Ovary (tissue), 9 donors: ENCODE results near the gene SMARCD2. TPM values are rescaled to one million over a fixed set of nuclear protein-coding genes. Genes with fewer than 3 reads are reported as not detected.
"Not testable (repeated sequence)": the region's sequence is repeated elsewhere in the genome, so short reads cannot be mapped to it uniquely, and the experiment has no call there.

Experiments used
- DNase-seq, 5 donors: peaks; one replicate each; pipeline ENCODE4 v3.0.0-alpha.2; 2019 to 2020
- H3K27ac ChIP-seq, 2 donors: fragments of 200-600 bp; one replicate each; pipeline versions ENCODE4 v1.5.1 to v1.8.0; 2019 to 2022
- H3K27me3 ChIP-seq: fragments of 200-600 bp; one replicate; pipeline ENCODE4 v1.8.0; 2022
- H3K36me3 ChIP-seq: fragments of 200-600 bp; sonication (generic); one replicate; pipeline ENCODE4 v1.5.1; 2019
- H3K4me1 ChIP-seq: one replicate; pipeline ENCODE4 v1.8.1; 2013; ENCODE audit warnings: mild to moderate bottlenecking, moderate library complexity; ENCODE audit not compliant: insufficient read depth
- H3K4me3 ChIP-seq: fragments of 200-600 bp; sonication (generic); one replicate; pipeline ENCODE4 v1.5.1; 2017
- H3K9me3 ChIP-seq, 2 donors: fragments of 200-600 bp in 1 of 2; sonication (generic) in 1 of 2; one replicate each; pipeline versions ENCODE4 v1.5.1 to v1.8.1; 2013 to 2019; ENCODE audit warnings: mild to moderate bottlenecking in 1 of 2, moderate library complexity in 1 of 2
- EP300 ChIP-seq: sonication (generic); formaldehyde crosslinking; IDR thresholded peaks from one replicate; pipeline ENCODE4 v1.6.1; 2017; ENCODE audit warnings: antibody characterized with exemption
- POLR2A ChIP-seq: fragments of 450-650 bp; IDR thresholded peaks from one replicate; pipeline ENCODE4 v1.6.1; 2017; ENCODE audit warnings: antibody characterized with exemption, mild to moderate bottlenecking, moderate library complexity
- WGBS, 3 donors: extraction: QIAGEN DNeasy Blood & Tissue Kit in 1 of 3; methylation state at CpG; one replicate each; pipeline versions ENCODE4 v1.1.5 to v1.1.7; 2013 to 2017; 5-methylcytosine and 5-hydroxymethylcytosine counted together
- intact Hi-C, 4 donors: fragments of 100-400 bp; cut with DNase I; formaldehyde crosslinking; loops; one replicate each; pipeline versions ENCODE4 v1.11.0 to v1.15.1; 2022 to 2023
- polyA plus RNA-seq, 2 donors: library from polyadenylated mRNA; stranded (reverse); fragments of 200-250 nt in 1 of 2; fragments of 350-450 nt in 1 of 2; fragmentation: Illumina TruSeq in 1 of 2; extraction: RNeasy Lipid Tissue Mini Kit (QIAGEN cat#74804) in 1 of 2; gene quantifications; one replicate each; pipeline ENCODE4 v1.2.3, GENCODE V29; 2013 to 2014
- total RNA-seq, 7 donors: library from RNA; depleted of rRNA in 2 of 7; stranded (reverse); fragments of >200 nt in 2 of 7; fragmentation: NEBNext Ultra II Directional in 3 of 7; extraction: Animal tissue kit (Norgen Biotek cat#: 25700) in 3 of 7; gene quantifications; one replicate each; pipeline versions ENCODE4 v1.1.0 to v1.2.4, GENCODE V29; 2016 to 2023
- TF ChIP-seq, protein P1 (sequence below), 3 donors: fragments of 450-650 bp in 2 of 3; fragments of 200-600 bp in 1 of 3; IDR thresholded peaks; one replicate each; pipeline versions ENCODE4 v1.5.1 to v1.8.0; 2016 to 2022; ENCODE audit warnings: antibody characterized with exemption in 3 of 3, mild to moderate bottlenecking in 1 of 3
- donor health status: DM: no; HTN: no; CAD: no; lungs with moderate emphysema.
- donor health status: DM: no; HTN: no; CAD: no.
- donor health status: Bipolar disorder and iron deficiency.
- donor health status: DM: yes; HTN: yes; CAD: no.
- donor health status: DM: no; HTN: no; CAD: no.
- donor health status: DM: yes; HTN: yes; CAD: no.

The SMARCD2 gene
- total and polyA plus RNA-seq, 9 donors = 46.2 to 117 (median 69.8) TPM

DNA sequence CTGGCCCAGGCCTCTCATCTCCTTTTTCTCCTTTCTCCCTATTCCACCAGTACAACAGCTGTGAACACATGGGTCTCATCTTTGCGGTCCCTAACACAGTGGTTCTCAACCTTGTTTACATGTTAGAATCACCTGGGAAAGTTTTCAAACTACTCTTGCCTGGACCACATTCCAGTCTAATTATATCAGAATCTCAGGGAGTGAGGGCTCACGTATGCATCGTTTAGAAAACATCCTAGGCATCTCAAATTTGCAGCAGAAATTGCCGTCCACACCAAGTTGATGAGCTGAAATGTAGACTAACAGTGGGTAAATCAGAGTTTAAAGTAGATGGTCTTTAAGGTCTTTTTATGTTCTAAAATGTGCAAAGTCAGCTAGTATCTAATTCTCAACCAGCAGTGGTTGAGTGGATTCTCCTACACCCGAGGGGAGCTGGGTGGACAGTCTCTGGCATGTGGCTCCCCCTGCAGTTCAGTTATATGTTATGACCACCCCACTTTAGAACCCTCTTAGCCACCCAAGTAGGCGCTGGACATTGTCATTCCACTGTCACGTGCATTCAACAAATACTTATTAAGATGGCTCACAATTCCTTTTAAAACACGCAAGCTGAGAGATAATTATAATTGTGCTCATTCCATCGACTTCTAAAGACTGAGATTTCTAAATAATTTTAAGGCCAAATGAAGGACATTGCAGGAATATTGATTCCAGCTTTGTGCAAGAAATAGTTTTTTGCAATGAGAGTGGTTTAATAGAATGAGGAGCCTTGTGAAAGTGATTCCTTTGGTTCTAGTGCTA, 27.2 kb upstream of the SMARCD2 start:
- H3K27ac ChIP-seq, DNase-seq, H3K27me3 ChIP-seq, H3K4me3 ChIP-seq, H3K9me3 ChIP-seq, H3K36me3 ChIP-seq, H3K4me1 ChIP-seq, intact Hi-C loops: not testable (repeated sequence)
- WGBS, 3 donors = 15 to 37% (median 23%) methylated on average over 9 of the region's 9 CpGs

DNA sequence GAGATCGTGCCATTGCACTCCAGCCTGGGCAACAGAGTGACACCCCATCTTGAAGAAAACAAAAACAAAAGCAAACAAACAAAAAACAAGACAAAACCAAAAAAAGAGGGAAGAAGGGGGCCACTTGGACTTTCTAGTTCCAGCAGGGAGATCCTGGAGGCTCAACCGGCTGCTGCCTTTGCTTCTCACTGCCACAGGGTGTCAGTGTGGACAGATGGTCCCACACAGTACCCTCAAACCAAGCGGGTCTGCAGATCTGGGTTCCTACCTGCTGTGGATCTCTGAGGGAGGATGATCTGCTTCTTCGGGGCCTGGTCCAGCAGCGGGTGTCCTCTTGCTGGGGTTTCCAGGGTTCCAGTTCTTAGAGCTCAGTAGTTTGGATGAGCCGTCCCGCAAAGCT, 24.1 kb upstream of the SMARCD2 start:
- 76 to 78% (median 76%) methylated on average over 7 of the region's 7 CpGs for WGBS, 3 donors
- H3K4me1 ChIP-seq, H3K36me3 ChIP-seq, H3K9me3 ChIP-seq, intact Hi-C loops, DNase-seq, H3K27me3 ChIP-seq, H3K27ac ChIP-seq, H3K4me3 ChIP-seq: not testable (repeated sequence)

DNA sequence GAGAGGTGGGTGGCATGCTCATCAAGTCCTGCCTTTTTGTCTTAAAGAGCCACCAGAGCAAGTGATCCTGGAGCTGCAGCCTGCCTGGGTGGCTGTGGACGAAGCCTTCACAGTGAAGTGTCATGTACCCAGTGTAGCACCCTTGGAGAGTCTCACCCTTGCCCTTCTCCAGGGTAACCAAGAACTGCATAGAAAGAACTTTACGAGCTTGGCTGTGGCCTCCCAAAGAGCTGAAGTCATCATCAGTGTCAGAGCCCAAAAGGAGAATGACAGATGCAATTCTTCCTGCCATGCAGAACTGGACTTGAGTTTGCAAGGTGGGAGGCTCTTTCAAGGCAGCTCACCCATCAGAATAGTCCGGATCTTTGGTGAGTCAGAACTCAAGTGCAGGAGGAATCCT, 16.8 kb upstream of the SMARCD2 start:
- Histone ChIP-seq H3K36me3 (no peaks in the 10 kb centered on the region), H3K4me3 (no peak overlapping the region), H3K27me3 (no peaks in the 10 kb centered on the region), H3K4me1 (no peaks in the 10 kb centered on the region), H3K9me3 (no peaks in the 10 kb centered on the region), H3K27ac (no peak overlapping the region)
- no peak for DNase-seq
- TF ChIP-seq EP300 (no peak), POLR2A (no peak)
- TF ChIP-seq, protein P1, sequence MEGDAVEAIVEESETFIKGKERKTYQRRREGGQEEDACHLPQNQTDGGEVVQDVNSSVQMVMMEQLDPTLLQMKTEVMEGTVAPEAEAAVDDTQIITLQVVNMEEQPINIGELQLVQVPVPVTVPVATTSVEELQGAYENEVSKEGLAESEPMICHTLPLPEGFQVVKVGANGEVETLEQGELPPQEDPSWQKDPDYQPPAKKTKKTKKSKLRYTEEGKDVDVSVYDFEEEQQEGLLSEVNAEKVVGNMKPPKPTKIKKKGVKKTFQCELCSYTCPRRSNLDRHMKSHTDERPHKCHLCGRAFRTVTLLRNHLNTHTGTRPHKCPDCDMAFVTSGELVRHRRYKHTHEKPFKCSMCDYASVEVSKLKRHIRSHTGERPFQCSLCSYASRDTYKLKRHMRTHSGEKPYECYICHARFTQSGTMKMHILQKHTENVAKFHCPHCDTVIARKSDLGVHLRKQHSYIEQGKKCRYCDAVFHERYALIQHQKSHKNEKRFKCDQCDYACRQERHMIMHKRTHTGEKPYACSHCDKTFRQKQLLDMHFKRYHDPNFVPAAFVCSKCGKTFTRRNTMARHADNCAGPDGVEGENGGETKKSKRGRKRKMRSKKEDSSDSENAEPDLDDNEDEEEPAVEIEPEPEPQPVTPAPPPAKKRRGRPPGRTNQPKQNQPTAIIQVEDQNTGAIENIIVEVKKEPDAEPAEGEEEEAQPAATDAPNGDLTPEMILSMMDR (IDR thresholded peaks at IDR 0.05) = no peak
- 73 to 86% (median 79%) methylated on average over 3 of the region's 3 CpGs for WGBS, 3 donors
- intact Hi-C loops = no loop called here

DNA sequence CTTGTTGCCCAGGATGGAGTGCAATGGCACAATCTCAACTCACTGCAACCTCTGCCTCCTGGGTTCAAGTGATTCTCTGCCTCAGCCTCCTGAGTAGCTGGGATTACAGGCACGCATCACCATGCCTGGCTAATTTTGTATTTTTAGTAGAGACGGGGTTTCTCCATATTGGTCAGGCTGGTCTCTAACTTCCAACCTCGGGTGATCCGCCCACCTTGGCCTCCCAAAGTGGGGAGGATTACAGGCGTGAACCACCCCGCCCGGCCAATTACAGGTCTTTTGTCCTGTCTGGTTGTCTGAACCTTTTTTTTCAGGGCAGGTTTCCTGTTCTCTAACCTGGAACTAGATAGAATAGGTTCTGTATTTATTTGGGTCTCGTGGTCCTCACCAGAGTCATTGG, 13.9 kb upstream of the SMARCD2 start:
- not testable (repeated sequence) for H3K4me3 ChIP-seq

DNA sequence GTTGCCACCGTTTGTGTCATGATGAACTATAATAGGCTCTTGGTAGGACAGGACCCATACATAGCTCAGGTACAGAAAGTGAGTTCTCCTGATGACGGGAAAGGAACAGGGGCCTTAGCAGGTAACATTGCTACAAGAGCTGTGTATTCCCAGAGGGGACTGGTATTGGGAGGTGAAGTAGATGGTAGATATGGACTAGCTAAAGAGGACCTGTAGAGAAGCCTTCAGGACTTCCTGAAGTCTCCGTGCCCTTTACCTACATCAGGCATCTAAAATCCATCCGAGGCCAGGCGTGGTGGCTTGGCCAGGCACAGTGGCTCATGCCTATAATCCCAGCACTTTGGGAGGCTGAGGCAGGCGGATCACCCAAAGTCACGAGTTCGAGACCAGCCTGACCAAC, 12.7 kb upstream of the SMARCD2 start:
- 87 to 90% (median 90%) methylated on average over 8 of the region's 8 CpGs for WGBS, 3 donors
- Histone ChIP-seq H3K4me1 (no peaks in the 10 kb centered on the region), H3K4me3 (no peak overlapping the region), H3K27me3 (no peaks in the 10 kb centered on the region), H3K36me3 (no peaks in the 10 kb centered on the region), H3K27ac (no peak overlapping the region), H3K9me3 (no peaks in the 10 kb centered on the region)
- intact Hi-C loops = no loop called here
- no peak for DNase-seq
- TF ChIP-seq EP300 (no peak), POLR2A (no peak)
- TF ChIP-seq, protein P1 (IDR thresholded peaks at IDR 0.05) = no peak

More for the DNA sequence above, 13.9 kb upstream of the SMARCD2 start:
- DNase-seq, H3K27me3 ChIP-seq, H3K4me1 ChIP-seq, H3K36me3 ChIP-seq, H3K27ac ChIP-seq, H3K9me3 ChIP-seq, intact Hi-C loops: not testable (repeated sequence)
- WGBS, 3 donors = 89 to 94% (median 94%) methylated on average over 8 of the region's 8 CpGs

DNA sequence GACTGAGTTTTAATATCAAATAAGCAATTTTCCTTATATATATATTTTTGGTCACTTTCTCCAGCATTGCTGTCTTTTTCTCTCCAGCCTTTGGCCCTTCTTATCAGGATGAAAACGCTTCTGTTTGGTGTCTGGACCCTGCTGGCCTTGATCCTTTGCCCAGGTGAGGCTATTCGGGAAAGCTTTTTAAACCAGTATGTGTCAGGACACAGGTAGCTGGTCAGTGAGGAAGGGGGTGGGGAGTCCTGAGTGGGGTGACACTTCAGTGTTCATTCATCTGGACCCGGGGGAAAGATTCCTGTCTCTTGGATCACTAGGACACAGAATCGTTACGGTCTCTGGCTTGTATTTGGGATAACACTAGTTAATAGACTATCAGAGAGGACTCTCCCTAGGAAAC, 12.2 kb upstream of the SMARCD2 start:
- H3K27ac ChIP-seq = no peak overlapping the region
- intact Hi-C loops = no loop called here
- 68 to 74% (median 72%) methylated on average over 5 of the region's 5 CpGs for WGBS, 3 donors

More for the DNA sequence above, 12.2 kb upstream of the SMARCD2 start:
- H3K4me3 ChIP-seq = no peak overlapping the region
- H3K9me3 ChIP-seq = no peaks in the 10 kb centered on the region
- no peaks in the 10 kb centered on the region for H3K36me3 ChIP-seq
- TF ChIP-seq EP300 = no peak
- no peak for TF ChIP-seq POLR2A
- TF ChIP-seq, protein P1 (IDR thresholded peaks at IDR 0.05) = no peak
- H3K27me3 ChIP-seq = no peaks in the 10 kb centered on the region
- DNase-seq = no peak
- H3K4me1 ChIP-seq = no peaks in the 10 kb centered on the region
